ENCODE results near the gene C12orf54. TPM values are rescaled to one million over a fixed set of nuclear protein-coding genes. Genes with fewer than 3 reads are reported as not detected.
"Not testable (repeated sequence)": the region's sequence is repeated elsewhere in the genome, so short reads cannot be mapped to it uniquely, and the experiment has no call there.

Gene C12orf54
- total RNA-seq, 1 donor from 2014 or later: 0.53 TPM

GRCh38 chr12:48447755-48448154 is 34.5 kb upstream of the C12orf54 start:
- H3K36me3 ChIP-seq: no peaks in the 10 kb centered on the region
- DNase-seq (no peak), ATAC-seq (no peak)
- TF ChIP-seq, protein P1, sequence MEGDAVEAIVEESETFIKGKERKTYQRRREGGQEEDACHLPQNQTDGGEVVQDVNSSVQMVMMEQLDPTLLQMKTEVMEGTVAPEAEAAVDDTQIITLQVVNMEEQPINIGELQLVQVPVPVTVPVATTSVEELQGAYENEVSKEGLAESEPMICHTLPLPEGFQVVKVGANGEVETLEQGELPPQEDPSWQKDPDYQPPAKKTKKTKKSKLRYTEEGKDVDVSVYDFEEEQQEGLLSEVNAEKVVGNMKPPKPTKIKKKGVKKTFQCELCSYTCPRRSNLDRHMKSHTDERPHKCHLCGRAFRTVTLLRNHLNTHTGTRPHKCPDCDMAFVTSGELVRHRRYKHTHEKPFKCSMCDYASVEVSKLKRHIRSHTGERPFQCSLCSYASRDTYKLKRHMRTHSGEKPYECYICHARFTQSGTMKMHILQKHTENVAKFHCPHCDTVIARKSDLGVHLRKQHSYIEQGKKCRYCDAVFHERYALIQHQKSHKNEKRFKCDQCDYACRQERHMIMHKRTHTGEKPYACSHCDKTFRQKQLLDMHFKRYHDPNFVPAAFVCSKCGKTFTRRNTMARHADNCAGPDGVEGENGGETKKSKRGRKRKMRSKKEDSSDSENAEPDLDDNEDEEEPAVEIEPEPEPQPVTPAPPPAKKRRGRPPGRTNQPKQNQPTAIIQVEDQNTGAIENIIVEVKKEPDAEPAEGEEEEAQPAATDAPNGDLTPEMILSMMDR (IDR thresholded peaks at IDR 0.05): no peak
- H3K27me3 ChIP-seq (ENCODE audit: low read depth): no peaks in the 10 kb centered on the region
- H3K9me3 ChIP-seq: no peaks in the 10 kb centered on the region
- H3K27ac ChIP-seq: no peak overlapping the region
- no peaks in the 10 kb centered on the region for H3K4me1 ChIP-seq
- intact Hi-C loops (cut with DNase I): no loop called here
- H3K4me3 ChIP-seq: no peak overlapping the region

GRCh38 chr12:48451372-48451771 is 30.9 kb upstream of the C12orf54 start:
- DNase-seq (no peak), ATAC-seq (no peak)
- H3K9me3 ChIP-seq: no peaks in the 10 kb centered on the region
- H3K4me1 ChIP-seq: no peaks in the 10 kb centered on the region
- H3K27ac ChIP-seq: no peak overlapping the region
- H3K36me3 ChIP-seq: no peaks in the 10 kb centered on the region
- no peak overlapping the region for H3K4me3 ChIP-seq
- intact Hi-C loops (cut with DNase I): no loop called here
- TF ChIP-seq, protein P1 (IDR thresholded peaks at IDR 0.05): no peak
- no peaks in the 10 kb centered on the region for H3K27me3 ChIP-seq (ENCODE audit: low read depth)

DNA sequence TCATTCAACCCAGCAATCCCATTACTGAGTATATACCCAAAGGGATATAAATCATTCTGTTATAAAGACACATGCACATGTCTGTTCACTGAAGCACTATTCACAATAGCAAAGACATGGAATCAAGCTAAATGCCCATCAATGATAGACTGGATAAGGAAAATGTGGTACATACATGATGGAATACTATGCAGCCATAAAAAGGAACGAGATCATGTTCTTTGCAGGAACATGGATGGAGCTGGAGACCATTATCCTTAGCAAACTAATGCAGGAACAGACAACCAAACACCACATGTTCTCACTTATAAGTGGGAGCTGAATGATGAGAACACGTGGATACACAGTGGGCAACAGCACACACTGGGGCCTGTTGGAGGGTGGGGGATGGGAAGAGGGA is 29.3 kb upstream of the C12orf54 start:
- intact Hi-C loops (cut with DNase I); H3K36me3 ChIP-seq: not testable (repeated sequence)

GRCh38 chr12:48454667-48455066 is 27.6 kb upstream of the C12orf54 start:
- Histone ChIP-seq H3K27me3 (ENCODE audit: low read depth) (no peaks in the 10 kb centered on the region), H3K27ac (no peak overlapping the region), H3K9me3 (no peaks in the 10 kb centered on the region), H3K36me3 (no peaks in the 10 kb centered on the region), H3K4me3 (no peak overlapping the region), H3K4me1 (no peaks in the 10 kb centered on the region)
- intact Hi-C loops (cut with DNase I): no loop called here
- no peak for DNase-seq
- peak in 1 of 2 donors; percentile 37 for ATAC-seq
- TF ChIP-seq, protein P1 (IDR thresholded peaks at IDR 0.05): peak; percentile 53

More for the DNA sequence above, 29.3 kb upstream of the C12orf54 start:
- DNase-seq; H3K4me3 ChIP-seq; H3K27me3 ChIP-seq (ENCODE audit: low read depth); ATAC-seq; H3K4me1 ChIP-seq; H3K9me3 ChIP-seq; H3K27ac ChIP-seq: not testable (repeated sequence)

- no peak overlapping the region for H3K27ac ChIP-seq
- intact Hi-C loops (cut with DNase I): no loop called here
- H3K9me3 ChIP-seq: no peaks in the 10 kb centered on the region
- ATAC-seq (no peak), DNase-seq (no peak)
- H3K4me1 ChIP-seq: no peaks in the 10 kb centered on the region
- TF ChIP-seq, protein P1 (IDR thresholded peaks at IDR 0.05): no peak
- no peaks in the 10 kb centered on the region for H3K36me3 ChIP-seq
- no peaks in the 10 kb centered on the region for H3K27me3 ChIP-seq (ENCODE audit: low read depth)
- no peak overlapping the region for H3K4me3 ChIP-seq
These were observed 27.2 kb upstream of the C12orf54 start for GRCh38 chr12:48455116-48455515.

GRCh38 chr12:48459259-48459658 is 23.0 kb upstream of the C12orf54 start:
- Histone ChIP-seq H3K27ac (no peak overlapping the region), H3K4me1 (no peaks in the 10 kb centered on the region), H3K9me3 (no peaks in the 10 kb centered on the region), H3K36me3 (no peaks in the 10 kb centered on the region), H3K27me3 (ENCODE audit: low read depth) (no peaks in the 10 kb centered on the region), H3K4me3 (no peak overlapping the region)
- ATAC-seq (no peak), DNase-seq (no peak)
- intact Hi-C loops (cut with DNase I): no loop called here
- TF ChIP-seq, protein P1 (IDR thresholded peaks at IDR 0.05): no peak

GRCh38 chr12:48469027-48469426 is 13.3 kb upstream of the C12orf54 start:
- H3K9me3 ChIP-seq: peaks cover 25% of the 10 kb centered on the region
- H3K4me3 ChIP-seq; H3K36me3 ChIP-seq; H3K27ac ChIP-seq; H3K4me1 ChIP-seq; intact Hi-C loops (cut with DNase I); DNase-seq; H3K27me3 ChIP-seq (ENCODE audit: low read depth); ATAC-seq: not testable (repeated sequence)
